Measurements from ENCODE around the gene IRGQ.
"Not testable (repeated sequence)": the region's sequence is repeated elsewhere in the genome, so short reads cannot be mapped to it uniquely, and the experiment has no call there.

IRGQ gene

GRCh38 chr19:43624933-43625332, 29.0 kb upstream of the IRGQ start:
- FAIRE-seq: no peak
- DNase-seq (ENCODE audit: low spot score): no peak

DNA sequence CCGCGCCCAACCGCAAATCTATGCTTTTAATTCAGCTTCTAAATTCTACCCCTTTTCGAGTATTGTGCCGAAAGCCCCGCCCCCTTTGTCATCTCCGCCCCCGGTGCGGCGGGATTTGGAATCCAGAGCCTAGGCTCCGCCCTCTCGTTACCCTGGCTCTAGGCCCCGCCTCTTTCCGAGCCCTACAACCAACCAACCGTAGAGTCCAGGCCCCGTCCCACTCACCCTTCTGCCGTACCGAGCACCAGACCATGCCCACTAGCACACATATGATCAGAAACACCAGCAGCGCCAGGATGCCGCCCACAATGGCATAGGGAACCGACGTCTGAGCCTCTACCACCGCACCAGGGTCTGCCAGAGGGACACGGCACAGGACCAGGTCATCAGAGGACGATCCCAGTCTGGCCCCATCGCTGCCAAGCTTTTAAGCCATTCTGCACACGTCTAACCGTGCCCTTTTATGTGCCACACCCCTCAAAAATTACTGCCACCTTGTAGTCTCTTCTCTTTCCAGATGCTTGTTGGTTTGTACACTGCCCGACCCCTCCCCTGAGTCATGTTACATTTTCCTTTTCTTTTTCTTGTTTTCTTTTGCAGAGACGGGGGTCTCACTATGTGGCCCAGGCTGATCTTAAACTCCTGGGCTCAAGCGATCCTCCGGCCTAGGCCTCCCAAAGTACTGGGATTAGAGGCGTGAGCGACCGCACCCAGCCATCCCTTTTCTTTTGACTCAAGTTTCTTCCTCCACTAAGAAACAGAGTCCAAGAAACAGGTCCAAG, 28.1 kb upstream of the IRGQ start:
- DNase-seq (ENCODE audit: low spot score) (no peak), FAIRE-seq (no peak)

- DNase-seq (ENCODE audit: low spot score) (no peak), FAIRE-seq (no peak)
These were observed 27.0 kb upstream of the IRGQ start for GRCh38 chr19:43622956-43623355.

DNA sequence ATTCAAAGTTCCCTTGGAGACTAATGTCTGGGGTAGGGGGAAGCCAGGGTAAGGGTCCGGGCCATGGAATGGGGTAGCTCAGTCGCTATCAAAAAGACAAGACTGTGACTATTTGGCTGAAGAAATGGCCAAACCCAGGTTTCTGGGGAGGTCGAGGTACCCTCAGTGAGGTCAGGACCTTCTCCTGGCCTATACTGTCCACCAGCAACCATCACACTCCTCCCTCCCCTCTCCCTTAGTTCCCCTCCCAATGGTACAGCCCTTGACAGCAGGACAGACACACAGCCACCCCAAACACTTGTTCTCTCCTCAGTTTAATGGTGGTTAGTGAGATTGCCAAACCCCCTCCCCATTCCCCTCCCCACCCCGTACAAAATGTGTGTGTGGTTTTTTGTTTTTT, 26.1 kb upstream of the IRGQ start:
- no peak for DNase-seq (ENCODE audit: low spot score)
- FAIRE-seq: no peak

DNA sequence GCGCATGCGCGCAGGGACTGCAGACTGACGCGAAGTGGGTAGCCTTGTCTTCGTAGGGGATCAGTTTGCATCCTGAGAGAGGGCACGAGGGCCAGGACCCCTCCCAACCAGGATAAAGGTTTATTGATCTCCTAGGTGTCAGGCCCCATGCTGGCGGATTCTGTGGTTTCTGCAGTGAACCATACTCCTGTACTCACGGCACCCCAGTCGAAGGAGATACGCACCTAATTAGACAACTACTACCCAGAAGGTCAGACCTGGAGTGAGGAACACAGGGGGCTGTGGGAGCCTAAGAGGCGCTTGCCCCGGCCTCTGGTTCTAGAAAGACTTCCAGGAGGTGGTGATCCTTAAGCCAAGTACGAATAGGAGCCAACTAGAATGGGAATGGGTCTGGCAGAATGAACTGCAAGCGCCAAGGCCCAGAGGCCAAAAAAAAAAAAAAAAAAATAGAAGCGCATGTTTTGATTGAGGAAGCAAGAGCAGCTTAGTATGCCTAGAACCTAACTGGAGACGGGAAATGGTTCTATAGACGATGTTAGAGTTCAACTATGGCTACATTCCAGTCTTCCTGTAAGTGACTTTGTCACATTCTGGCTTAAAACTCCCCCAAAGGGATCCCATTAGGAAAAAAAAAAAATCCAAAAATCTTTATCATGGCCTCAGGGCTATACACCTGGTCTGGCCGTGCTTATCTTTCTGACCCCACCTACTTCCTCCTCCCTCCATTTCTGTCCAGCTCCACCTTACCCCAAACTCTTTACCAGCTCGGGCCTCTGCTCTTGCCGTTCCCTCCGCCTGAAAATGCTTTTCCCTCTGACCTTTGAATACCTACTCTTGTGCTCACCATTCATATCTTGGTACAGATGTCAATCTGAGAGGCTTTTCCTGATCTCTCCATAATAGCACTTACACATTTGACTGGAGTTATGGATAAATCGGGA, 24.4 kb upstream of the IRGQ start:
- DNase-seq (ENCODE audit: low spot score) (no peak), FAIRE-seq (no peak)

DNA sequence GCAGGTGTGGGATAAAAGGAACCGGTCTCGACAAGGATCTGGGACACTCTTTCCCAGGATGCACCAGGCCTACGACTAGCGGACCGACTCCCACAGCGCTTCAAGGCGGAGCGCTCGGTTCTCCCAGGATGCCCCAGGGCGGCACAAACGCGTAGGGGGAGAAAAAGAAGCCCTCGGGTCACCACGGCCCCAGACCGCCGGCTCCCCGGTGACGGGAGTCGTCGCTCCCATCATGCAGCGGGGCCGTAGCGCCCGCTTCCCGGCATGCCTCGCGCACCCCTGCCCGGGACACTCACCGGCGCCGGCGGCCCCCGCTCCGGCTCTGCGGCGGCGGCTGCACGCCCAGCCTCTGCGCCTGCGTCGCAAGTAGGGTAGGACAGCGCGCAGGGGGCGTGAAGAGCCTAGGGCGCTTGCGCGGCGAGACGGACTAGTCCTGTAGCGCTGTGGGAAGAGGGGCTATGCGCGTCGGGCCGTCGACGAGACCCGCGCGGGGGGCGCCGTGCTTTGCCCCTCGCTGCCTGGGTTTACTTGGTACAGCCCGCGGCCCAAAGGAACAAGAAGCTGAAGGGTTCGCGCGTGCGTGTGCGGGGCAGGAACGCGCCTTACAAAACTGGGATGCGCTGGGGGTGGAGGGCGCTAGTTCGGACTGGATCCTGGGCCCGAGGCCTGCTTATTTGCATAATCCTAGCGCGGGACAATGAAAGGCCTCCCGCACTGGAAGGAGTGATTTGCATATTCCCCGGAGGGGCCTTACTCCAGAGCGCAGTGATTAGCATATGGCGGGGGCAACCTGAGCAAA, 23.5 kb upstream of the IRGQ start, which contains the start of gene ZNF428:
ZNF428 (minus strand) TSS at position 368 of the 799 bp plus-strand sequence. CDS start 5,325 bp downstream, outside the sequence.
- no peak for FAIRE-seq
- peak; percentile 51 for DNase-seq (ENCODE audit: low spot score)

- FAIRE-seq (no peak), DNase-seq (ENCODE audit: low spot score) (peak; percentile 17)
These were observed 23.0 kb upstream of the IRGQ start for GRCh38 chr19:43618921-43619261.

DNA sequence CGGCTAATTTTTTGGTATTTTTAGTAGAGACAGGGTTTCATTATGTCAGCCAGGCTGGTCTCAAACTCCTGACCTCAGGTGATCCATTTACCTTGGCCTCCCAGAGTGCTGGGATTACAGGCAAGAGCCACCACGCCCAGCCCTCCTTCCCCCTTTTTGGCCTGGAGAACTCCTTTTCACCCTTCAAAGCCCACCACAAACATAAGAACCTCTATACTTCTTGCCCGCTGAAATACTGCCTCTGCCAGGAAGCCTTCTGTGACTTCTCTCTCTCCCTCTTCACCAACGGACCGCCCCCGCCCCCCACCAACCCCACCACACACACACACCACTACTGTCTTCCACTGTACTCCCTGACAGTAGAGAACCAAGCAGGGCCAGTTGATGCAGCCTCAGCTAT, 21.0 kb upstream of the IRGQ start:
- DNase-seq (ENCODE audit: low spot score) (no peak), FAIRE-seq (no peak)

DNA sequence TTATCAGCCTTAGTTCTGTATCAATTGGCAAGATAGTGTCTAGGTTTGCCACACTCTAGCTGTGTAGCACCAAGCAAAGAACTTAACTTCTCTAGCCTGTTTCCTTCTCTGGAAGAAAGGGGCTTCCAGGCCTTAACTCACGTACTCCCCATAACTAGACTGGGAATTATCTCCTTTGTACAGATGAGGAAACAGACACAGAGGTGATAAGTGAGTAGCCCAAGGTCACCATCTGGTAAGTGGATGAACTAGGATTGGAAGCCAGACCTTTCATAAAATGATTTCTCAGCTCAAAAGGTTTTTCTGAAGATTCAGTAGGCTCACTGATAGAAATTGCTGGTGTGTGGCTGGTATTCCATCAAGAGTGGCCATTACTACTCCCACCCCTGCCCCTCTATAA, 20.4 kb upstream of the IRGQ start:
- DNase-seq (ENCODE audit: low spot score) (no peak), FAIRE-seq (no peak)

GRCh38 chr19:43612374-43612773, 16.4 kb upstream of the IRGQ start:
- DNase-seq (ENCODE audit: low spot score): no peak
- no peak for FAIRE-seq

DNA sequence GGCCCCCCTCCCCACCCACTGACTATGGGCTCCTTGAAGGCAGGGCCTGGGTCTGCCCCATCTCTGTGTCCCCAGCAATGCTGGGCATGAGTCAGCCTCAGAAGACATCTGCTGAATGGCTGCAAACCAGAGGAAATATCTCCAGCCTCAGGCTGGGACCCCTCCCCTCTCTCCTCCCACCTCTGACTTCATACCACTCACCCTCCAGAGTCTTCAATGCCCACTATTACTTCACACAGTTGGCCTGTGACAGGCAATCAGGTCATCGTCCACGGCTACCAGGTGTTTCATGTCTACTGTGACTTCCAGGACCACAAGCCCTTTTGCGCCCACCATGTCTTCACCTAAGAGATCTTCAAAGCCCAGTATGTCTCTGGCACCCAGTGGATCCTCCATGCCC, 15.9 kb upstream of the IRGQ start, which contains the start of gene SRRM5:
SRRM5 (plus strand) TSS at position 301 of the 400 bp plus-strand sequence; CDS start at position 335, 34 bp downstream.
- FAIRE-seq (no peak), DNase-seq (ENCODE audit: low spot score) (no peak)

GRCh38 chr19:43610493-43610892, 14.6 kb upstream of the IRGQ start:
- DNase-seq (ENCODE audit: low spot score) (no peak), FAIRE-seq (no peak)

GRCh38 chr19:43609872-43610271, 13.9 kb upstream of the IRGQ start:
- FAIRE-seq (no peak), DNase-seq (ENCODE audit: low spot score) (no peak)

DNA sequence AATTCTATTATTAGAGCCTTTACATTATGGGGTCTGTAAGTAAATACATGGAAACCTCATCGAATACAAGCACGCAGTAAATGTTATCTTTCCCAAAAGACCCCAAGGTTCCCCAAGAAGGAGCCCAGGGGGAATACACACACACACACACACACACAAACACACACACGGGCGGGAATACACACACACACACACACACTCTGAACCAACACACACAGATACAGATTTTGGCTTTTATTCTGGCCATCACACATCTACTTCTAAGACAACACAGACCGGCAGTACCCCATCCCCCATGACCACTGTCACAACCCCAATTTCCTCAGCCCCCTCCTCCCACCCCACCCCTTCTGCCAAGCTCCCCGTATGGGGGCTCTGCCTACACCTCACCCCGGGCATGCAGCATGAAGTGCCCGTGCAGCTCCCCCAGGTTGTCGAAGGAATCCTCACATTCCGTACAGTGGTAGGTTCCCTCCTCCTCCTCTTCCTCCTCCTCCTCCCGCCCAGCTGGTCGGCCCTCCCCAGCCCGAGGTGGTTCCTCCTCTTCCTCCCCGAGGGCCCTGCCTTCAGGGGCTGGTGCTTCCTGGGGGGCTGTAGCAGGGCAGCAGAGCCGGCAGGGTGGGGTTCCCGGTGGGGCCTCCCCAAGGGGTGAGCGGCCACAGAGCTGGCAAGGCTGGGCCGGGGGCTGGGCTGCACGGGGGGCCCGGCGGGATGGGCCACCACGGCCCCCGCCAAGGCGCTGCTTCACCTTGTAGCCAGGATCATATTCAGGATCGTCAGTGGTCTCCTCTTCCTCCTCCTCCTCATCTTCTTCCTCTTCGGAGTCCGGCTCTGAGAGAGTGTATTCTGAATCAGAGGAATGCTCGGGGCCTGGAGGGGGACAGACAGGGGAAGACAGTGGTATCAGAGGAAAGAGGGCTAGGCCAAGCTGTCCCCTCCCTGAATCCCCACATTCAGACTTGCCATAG, 11.6 kb upstream of the IRGQ start:
- DNase-seq (ENCODE audit: low spot score): no peak

DNA sequence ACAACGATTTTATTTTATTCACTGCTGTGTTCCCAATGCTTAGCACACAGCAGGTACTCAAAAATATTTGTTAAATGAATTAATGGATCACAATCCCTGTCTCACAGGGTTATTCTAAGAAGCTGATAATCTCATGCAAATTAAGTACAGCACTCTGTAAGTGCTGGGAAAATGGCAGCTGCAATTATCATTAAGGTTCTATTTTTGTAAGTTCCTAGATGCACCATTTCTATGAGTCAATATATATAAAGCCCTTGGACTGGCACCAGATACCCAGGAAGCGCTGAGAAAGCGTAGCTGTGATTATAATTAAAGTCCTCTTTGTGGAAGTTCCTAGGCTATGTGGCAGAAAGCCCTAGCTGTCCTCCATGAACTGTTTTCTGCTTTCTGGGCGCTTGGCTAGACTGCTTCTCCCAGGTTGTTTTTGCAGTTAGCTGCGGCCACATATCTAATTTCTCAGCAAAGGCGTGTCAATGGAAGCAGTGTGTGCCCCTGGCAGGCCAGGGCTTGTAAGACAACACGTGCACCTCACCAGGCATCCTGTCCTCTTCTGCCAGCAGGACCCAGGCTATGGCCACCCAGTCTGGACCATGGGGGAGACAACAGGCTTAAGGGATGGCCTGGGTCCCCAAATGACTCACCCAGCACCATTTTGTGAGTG, 10.8 kb upstream of the IRGQ start:
- FAIRE-seq: no peak
- DNase-seq (ENCODE audit: low spot score): no peak

More for the DNA sequence above, 11.6 kb upstream of the IRGQ start:
- no peak for FAIRE-seq

- no peak for FAIRE-seq
- no peak for DNase-seq (ENCODE audit: low spot score)
These were observed 10.1 kb upstream of the IRGQ start for GRCh38 chr19:43605875-43606568.

DNA sequence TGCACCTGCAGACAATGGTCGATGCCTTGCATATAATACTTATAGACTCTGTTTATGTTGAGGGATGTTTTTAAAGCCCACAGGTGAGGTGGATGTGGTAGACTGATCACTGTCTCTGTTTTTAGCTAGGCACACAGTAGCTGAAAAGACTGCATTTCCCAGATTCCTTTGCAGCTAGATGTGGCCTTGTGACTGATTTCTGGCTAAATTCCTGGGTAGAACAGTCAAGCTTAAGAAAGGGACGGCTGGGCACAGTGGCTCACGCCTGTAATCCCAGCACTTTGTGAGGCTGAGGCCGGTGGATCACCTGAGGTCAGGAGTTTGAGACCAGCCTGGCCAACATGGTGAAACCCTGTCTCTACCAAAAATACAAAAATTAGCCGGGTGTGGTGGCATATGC, 4.4 kb upstream of the IRGQ start:
- DNase-seq (ENCODE audit: low spot score); FAIRE-seq: not testable (repeated sequence)

- DNase-seq (ENCODE audit: low spot score) (no peak), FAIRE-seq (no peak)
These were observed 3.8 kb upstream of the IRGQ start for GRCh38 chr19:43599635-43600295.

Measured in RCC 7860 (cell line).